ENCODE measurements around the gene CDS2.
"Not testable (repeated sequence)": the region's sequence is repeated elsewhere in the genome, so short reads cannot be mapped to it uniquely, and the experiment has no call there.

Gene CDS2

DNA sequence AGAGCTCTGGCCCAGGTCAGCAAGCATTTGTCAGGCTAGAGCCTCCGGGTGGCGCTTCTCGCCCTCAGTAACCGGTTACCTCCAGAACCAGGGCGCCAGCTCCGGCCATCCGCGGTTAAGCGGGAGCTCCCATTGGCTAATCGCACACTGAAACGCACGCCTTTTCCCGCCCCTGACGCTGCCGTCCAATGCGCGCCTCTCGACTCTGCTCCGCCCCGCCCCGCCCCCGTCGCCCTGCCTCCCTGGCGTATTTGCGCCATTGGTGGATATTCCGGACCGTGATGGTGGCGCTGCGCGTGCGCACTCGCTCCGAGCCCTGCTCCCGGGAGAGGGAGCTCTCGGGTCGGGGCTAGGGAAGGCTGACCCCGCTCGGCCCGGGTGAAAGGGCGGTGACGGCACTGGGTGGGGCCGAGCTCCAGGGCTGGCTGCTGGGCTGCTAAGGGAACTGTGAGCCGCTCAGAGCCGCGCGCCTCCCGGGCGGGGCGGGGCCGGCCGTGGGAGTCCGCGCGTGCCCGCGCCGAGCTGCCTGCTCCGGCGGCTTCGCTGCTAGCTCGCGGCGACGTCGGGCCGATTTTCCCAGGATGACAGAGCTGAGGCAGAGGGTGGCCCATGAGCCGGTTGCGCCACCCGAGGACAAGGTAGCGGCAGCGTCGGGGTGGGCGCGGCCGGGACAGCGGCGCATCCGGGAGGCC lies at the start of gene CDS2:
Gene CDS2, plus strand, starts transcription at position 497 of the 692 bp plus-strand sequence. Its CDS starts 85 bp downstream, at position 582.
- peak; percentile 98 for DNase-seq (ENCODE audit: low spot score)

DNA sequence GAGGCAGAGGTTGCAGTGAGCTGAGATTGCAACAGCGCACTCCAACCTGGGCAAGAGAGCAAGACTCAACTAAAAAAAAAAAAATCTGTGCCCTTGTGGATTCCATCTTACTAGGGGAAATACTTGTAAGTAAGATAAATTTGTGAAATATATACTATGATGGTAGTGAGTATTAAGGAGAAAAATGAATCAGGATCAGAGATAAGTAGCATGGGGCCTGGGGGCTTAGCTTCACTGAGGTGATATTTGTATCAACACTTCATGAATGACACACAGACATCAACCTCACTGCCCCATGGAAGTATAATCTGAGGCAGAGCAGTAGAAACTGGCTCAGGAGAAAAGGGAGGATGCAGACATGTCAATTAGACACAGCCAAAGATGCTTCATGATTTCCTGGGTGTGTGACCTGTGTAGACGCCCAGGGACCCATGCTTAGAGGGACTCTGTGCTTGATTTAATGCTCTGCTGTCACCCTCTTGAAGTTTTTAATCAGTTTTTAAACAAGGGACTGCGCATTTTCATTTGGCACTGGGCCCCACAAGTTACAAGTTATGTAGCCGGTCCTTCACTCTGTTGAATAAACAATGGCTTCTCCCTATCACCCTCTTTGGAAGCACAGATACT lies 48.9 kb upstream of the CDS2 start:
- DNase-seq (ENCODE audit: low spot score): no peak

DNA sequence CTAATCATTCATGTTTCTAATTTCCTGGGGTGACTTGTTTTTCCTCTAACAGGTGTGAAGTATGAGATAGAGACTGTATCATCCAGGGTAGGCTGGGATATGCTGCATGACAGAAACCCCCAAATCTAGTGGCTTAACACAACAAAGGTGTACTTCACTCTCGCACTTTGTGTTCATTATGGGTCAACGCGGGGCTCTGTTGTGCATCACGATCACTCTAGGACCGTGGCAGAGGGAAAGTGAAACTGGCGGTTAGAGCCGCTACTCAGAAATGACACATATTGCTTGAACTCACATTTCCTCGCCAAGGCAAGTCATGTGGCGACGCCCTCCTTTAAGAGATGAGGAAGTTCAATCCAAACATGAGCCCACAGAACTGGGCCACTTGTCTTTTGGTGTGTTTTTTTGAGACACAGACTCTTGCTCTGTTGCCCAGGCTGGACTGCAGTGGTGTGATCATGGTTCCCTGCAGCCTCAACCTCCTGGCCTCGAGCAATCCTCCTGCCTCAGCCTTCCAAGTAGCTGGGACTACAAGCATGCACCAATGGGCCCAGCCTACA lies 48.3 kb upstream of the CDS2 start:
- DNase-seq (ENCODE audit: low spot score): peak; percentile 84

DNA sequence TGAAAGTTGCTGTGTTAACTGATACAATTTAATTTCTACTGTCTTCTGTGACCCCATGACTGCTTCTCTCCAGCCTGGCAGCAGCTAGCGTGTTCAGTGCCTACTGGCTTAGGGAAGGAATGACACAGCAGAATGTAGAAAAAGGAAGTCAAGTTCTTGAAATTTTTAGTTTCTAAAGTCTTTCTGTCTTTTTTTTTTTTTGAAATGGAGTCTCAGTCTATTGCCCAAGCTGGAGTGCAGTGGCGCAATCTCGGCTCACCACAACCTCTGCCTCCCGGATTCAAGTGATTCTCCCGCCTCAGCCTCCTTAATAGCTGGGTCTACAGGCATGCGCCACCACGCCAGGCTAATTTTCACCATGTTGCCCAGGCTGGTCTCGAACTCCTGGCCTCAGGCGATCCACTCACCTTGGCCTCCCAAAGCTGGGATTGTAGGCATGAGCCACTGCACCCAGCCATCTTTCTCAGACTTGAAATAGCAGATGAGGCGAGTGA lies 46.4 kb upstream of the CDS2 start:
- DNase-seq (ENCODE audit: low spot score): no peak

DNA sequence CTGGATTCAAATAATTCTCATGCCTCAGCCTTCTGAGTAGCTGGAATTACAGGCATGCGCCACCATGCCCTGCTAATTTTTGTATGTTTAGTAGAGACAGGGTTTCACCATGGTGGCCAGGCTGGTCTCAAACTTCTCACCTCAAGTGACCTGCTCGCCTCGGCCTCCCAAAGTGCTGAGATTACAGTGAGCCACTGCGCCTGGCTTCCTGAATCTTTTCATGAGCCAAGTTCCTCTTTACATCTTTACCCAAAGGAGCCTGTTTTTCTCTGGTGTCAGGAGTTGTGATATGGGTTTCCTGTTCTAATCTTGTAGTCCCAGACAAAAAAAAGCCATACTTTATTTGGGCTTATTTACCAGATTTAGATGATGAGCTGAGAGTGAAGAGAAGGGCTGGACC lies 41.4 kb upstream of the CDS2 start:
- no peak for DNase-seq (ENCODE audit: low spot score)

DNA sequence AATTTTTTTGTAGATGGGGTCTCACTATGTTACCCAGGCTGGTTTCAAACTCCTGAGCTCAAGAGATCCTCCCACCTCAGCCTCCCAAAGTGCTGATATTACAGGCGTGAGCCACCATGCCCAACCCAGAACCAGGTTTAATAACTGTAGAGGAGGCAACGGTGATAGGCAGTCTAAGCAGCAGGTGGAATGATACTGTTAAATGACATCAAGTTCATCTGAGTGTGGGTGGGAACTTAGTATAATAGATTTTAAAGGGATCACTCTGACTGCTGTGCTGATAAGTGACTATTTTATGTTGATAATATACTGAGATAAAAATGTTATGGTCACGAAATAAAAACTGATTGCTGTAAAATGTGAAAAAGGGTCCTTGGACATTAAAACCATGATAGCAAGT lies 38.1 kb upstream of the CDS2 start:
- DNase-seq (ENCODE audit: low spot score): no peak

DNA sequence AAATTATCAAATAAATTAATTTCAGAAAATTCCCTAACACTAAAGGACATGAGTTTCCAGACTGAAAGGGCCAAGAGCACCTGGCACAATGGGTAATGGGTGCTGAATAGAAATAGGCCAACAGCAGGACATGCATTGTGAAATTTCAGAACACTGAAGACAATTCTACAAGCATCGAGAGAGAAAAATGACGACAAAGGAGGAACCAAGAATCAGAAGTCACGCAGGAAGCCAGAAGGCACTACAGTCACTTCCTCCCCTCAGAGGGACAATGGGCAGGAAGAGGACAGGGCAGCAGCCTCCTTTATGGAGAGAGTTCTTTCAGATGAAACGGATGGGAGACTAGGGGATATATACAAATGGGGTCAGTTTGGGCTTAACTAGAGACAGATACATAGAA lies 36.6 kb upstream of the CDS2 start:
- no peak for DNase-seq (ENCODE audit: low spot score)

DNA sequence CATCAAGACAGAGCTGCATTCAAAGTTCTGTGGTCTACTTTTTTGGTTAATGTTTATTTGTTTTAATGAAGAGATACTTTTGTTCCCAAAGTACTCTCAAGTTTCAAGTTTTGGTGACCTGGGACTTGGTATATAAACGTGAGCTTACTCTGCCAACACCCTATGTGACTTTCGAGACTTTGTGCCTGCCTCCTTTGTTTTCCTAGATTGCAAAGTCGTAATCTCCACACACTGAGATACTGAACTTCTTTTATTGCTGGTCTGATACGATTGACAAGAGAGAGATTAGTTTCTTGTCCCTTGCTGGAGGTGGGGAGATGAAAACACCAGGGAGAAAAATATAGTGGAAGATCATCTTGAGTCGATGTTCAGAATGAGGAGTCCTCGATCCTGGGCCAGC lies 34.9 kb upstream of the CDS2 start:
- no peak for DNase-seq (ENCODE audit: low spot score)

DNA sequence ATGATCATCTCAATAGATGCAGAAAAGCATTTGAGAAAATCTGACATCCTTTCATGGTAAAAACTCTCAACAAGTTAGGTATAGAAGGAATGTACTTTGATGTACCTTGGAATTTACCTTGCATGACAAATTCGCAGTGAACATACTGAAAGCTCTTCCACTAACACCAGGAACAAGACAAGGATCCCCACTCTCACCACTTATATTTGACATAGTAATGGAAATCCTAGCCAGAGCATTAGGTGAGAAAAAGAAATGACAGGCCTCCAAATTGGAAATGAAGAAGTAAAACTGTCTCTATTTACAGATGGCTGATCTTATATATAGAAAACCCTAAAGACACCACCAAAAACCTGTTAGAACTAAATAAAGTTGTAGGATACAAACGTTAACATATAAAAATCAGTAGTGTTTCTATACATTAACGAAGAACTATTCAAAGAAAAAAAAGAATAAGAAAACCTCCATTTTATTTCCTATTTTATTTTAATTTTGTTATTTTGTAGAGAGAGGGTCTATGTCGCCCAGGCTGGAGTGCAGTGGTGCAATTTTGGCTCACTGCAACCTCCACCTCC lies 34.0 kb upstream of the CDS2 start:
- DNase-seq (ENCODE audit: low spot score): no peak

DNA sequence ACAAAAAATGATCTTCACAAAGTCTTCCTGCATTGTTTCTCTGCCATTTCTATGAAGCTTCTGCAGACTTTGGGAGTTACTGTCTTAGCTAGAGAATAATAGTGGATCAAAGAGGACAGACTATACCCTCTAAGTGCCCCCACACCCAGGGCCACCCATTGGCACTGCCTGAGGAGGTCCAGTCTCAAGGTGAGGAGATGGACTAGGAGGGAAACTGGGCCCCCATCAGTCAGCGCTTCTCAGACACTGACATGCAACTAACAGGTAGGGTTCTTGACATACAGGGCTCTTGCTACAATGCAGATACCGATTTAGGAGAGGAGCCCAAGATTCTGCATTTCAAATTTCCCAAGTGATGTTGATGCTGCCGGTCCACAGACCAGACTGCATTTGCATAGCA lies 31.4 kb upstream of the CDS2 start:
- no peak for DNase-seq (ENCODE audit: low spot score)

DNA sequence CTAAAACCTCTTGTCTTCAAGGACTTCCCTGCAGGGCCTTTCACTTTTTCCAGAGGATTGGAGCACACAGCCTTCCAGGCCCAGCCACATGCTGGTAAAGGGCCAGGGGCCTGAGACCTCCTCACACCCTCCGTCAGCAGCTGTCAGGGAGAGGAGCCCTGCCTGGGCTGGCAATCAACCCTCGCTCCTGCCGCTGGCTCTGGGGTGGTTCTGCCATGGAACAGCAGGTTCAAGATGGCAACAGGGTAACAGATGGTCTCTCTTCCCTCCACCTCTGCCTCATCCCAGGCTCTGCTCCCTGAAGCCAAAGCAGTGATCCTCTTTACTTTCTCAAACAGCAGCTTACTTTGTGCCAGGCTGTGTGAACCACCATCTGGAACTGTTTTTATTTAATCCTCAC lies 30.9 kb upstream of the CDS2 start:
- DNase-seq (ENCODE audit: low spot score): no peak

DNA sequence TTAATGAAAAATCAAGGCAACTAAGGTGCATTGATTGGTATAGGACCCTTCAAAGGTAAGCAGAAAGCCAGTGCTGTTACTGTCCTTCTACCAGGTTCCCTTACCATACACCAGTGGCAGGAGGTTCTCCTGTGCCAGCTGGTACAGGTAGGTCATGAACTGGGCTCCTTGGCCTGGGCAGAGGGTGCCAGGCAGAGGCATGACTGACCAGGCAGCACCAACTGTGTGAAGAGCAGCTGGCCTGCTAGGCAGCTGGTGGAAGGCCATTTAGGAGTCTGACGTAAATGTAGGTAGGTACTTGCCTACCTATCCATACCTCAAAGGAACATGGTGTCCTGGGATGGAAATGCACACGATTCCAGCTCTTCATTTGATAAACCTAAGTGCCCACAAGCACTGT lies 30.3 kb upstream of the CDS2 start:
- no peak for DNase-seq (ENCODE audit: low spot score)

DNA sequence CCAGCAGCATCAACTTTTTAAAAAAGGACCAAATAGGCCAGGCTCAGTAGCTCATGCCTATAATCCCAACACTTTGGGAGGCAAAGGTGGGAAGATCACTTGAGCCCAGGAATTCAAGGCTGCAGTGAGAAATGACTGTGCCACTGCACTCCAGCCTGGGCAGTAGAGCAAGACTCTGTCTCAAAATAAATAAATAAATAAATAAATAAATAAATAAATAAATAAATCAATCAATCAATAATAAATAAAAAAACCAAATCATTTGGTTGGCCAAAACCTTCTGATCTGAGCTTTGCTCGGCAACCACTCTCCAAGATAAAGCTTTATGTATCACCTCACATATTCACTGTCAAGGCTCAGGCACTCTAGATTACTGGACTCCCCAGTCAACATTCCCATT lies 27.8 kb upstream of the CDS2 start:
- not testable (repeated sequence) for DNase-seq (ENCODE audit: low spot score)

DNA sequence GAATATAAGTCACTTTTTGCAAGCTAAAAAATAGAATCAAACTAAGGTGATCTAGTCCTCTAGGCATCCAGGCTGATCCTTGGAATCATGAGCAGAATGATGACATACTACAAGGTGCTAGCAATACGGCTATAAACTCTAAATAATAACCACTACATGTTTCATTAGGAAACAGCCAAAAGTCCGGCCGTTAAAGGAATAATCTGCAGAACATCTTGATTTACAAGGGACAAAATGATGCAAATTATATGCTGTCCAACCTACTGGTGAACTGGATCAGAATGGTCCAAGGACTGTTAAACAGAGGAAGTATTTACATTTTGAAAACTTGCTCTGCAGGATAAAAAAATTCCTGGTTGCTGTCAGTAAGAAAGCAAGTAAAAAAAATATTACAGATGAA lies 26.9 kb upstream of the CDS2 start:
- DNase-seq (ENCODE audit: low spot score): not testable (repeated sequence)

DNA sequence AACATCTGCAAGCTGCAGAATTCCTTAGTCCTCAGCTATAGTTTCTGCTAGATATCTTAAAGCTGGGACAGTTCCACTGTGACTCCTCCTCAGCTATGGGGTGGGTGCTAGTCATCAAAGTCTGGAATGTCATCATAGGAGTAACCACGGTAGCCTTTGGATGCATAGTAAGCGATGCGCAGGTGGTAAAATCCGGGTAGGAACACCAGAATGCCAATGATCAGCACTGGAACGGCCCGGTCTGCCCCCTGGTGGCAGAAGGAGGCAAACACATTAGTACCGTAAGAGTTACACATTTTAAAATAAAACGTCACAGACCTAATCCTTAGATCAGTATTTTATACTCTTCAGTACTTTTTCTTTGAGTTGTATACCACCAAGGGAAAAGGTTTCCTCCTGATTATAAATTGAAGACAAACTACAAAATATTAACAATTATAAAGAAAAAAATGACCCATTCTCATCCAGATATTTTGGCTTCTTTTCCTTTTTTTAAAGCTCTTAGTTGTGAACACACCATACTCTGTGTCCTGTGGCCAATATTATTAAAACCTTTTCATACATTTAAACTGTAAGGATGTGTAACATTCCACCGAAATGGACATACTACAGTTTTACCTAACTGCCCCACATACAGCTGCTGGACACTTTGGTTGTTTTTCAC lies 26.0 kb upstream of the CDS2 start:
- peak; percentile 58 for DNase-seq (ENCODE audit: low spot score)

DNA sequence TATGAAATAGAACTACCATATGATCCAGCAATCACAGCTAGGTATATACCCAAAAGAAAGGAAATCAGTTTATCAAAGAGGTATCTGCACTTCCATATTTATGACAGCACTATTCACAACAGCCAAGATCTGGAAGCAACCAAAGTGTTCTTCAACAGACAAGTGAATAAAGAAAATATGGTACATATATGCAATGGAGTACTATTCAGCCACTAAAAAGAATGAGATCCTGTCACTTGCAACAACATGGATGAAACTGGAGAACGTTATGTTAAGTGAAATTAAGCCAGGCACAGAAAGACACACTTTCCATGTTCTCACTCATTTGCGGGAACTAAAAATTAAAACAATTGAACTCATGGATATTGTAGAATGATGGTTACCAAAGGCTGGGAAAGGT lies 22.3 kb upstream of the CDS2 start:
- no peak for DNase-seq (ENCODE audit: low spot score)

DNA sequence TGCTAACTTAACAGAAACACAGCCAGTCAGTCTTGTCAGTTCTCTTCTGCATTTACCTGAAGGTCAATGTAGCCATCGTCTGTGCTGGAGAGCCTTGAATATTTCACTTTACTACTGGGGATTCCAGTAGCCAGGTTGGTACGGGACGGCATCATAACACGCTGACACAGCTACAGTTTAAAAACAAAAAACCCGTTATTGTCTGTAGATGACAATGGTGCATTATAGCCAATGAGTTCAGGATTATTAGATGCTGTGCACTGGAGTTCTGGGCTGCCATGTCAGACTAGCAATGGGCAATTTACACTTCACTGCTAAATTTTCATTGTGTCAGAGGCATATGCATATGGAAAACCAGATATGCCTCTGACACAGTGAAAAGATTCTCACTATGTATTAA lies 17.5 kb upstream of the CDS2 start:
- no peak for DNase-seq (ENCODE audit: low spot score)

DNA sequence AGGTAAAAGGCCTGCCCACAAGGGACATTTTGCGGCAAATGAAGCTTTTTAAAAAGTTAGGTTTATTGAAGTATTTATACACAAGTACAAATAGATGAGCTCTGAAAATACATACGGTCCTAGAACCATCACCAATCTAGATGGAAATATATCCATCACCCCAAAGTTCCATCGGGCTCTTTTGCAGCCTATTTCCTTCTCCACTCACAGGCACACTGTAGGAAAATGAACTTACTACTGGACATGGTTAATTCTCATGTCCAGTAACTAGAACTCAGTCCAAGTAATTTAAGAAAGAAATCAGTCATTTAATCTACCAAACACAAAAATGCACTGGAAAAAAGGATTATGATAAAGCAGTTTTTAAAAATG lies 13.2 kb upstream of the CDS2 start:
- no peak for DNase-seq (ENCODE audit: low spot score)

DNA sequence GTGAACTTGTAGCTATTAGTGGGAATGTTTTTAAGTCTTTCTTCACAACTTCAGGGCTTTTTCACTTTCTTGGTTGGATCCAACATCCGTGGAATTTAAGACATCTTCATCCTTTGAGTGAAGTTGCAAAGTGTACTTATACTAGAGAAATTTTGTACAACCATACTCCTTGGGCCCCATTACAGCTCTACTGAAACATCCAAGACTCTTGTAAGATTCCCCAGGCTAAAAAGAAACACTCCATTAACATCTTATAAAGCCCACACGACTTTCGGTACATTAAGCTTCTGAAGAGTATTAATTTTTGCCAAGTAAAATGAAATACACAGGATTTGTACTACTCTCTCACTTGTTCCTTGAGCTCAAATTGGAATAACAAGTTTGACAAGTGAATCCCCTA lies 12.4 kb upstream of the CDS2 start:
- DNase-seq (ENCODE audit: low spot score): no peak

DNA sequence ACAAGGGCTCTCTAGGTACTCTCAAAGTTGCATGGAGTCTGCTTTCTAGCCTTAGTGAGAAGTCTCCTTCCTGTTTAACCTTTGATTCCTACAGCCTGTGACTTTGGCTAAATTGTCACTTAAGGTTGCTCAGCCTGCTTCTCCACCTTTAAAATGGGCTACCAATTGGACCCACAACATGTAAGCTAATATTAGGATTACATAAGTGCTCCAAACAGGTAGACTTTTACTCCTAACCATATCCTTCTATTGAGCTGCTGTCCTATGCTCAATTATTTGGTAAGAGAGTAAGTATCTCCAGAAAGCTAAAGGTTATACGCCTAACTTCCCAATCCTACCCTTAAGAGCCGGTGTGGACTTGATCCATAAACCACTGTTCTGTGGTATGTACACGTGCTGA lies 9.9 kb upstream of the CDS2 start:
- no peak for DNase-seq (ENCODE audit: low spot score)

DNA sequence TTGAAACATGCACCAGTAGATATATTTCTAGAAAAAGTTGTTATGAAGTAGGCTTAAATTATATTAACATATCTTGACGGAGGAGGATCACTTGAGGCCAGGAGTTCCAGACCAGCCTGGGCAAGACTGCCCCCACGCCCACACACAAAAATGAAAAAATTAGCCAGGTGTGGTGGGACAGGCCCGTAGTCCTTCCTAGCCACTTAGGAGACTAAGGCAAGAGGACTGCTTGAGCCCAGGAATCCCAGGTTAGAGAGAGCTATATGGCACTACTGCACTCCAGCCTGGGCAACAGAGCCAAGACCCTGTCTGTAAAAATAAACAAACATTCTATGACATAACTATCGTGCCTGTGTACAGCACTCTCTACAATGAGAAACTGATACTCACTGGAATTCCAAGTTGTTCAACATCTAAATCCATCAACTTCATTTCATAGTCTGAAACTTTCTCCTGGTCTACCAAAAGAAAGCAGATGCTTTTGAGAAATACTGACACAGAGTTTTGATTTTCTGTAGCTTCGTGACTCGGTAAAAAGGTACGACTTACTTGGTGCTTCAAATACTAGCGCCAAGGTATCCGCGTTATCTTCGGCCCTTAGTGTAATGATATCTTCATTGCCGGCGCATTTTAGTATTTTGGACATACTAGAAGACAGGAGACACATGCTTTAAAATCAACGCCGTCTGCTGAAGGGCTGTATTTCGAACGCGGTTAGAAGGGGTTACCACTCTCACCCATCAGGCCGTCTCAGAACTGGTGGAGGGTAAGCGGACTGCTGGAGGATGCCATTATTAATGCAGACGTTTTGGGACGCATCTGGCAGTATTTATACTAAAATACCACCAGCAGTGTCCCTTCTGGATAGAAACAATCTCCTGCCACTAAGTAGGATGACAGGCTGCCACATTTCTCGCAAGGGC lies 8.3 kb upstream of the CDS2 start:
- DNase-seq (ENCODE audit: low spot score): no peak

DNA sequence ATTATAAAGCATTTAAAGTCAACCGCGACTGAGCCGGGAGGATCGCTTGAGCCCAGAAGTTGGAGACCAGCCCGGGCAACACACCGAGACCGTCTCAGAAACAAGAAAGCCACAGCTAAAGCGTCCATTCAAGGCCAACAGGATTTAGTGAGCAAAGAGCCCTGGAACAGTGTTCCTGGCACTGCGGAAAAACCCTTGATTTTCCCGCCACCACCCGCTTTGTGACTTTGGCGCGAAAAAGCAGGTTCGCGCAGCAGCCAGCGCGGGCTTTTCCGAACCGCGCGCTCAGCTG lies 7.7 kb upstream of the CDS2 start:
- no peak for DNase-seq (ENCODE audit: low spot score)
